Activated CD8-positive, alpha-beta memory T cell treated with anti-CD3 and anti-CD28 coated beads, Interleukin-2, amount 50 U/mL, for 4 hours (primary cell): ENCODE measurements around the gene MICALL1.

Experiments
- DNase-seq: peaks from one replicate; pipeline ENCODE4 v3.0.0-alpha.2; 2020

Gene MICALL1

DNA sequence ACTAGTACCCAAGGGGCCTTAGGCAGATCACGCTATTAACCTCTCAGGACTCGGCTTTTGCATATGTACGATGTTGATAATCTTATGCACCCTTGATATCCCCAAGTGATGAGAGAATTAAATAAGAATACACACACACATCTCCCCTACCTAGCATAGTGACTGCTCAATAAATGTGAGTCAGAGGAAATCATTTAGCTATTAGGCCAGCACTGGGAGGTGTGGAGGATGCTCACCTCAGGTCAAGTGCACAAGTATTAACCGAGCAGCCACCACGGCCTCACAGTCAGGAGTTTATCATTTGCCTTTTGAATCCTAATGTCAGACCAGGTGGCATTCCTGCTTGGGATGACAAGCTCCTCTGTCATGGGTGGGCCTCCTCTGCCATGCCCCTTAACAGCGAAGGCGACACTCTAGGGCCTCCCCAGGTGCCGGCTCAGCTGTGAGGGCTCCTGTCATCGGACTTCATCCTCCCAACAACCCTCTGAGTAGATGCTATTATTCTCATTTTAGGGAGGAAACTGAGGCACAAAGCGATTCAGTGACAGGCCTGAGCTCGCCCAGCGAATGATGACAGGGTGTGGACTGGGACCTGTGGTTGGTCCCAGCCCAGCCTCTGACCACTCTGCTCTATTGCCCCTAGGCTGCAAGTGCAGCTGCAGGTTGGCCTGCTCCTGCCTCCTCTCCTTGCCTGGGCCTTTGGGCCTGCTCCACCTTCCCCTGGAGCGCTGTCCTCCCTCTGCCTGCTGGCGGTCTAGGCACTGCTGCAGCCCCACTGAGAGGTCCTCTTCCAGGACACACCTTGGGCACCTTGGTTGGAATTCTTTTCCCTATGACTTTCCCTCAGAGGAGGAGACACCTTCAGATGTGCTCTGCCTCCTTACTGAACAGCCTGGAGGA is 83.3 kb downstream of the MICALL1 start:
- no peak for DNase-seq

- DNase-seq: no peak
Observed at GRCh38 chr22:37990301-37990700, 84.2 kb downstream of the MICALL1 start.

GRCh38 chr22:37990862-37991261 is 84.8 kb downstream of the MICALL1 start:
- no peak for DNase-seq

DNA sequence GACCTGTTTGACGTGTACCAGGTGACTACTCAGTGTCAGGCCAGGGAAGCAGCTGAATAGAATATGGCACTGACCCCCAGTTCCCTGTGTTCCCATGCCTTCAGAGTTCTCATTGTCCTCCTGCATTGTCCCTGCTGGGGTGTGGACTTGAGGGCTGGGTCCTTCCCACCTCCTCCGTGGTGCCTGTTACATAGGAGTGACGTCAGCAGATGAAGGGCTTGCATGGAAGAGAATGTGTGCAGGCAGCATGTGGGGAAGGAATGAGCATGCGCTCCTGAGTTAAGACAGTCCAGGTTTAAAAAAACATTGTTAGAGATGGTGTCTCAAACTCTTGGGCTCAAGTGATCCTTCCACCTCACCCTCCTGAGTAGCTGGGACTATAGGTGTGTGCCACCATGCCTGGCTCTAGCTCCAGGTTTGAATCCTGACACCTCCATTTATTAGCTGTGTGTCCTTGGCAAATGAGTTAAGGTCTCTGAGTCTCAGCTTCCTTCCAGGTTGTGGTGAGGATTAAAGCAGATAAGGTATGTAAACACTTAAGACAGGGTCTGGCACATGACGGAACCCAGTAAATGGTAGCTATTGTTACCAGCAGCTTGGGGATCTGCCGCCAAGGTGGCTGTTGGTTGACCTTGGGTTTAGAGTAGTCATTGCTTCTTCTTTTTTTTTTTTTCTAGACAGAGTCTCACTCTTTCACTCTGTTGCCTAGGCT is 85.8 kb downstream of the MICALL1 start:
- no peak for DNase-seq
